ENCODE results near the gene MAP3K12. TPM values are rescaled to one million over a fixed set of nuclear protein-coding genes. Genes with fewer than 3 reads are reported as not detected.

MAP3K12 gene
- total RNA-seq, 1 donor from 2014 or later = 32.9 TPM

GRCh38 chr12:53498235-53498630, 1.0 kb downstream of the MAP3K12 start:
- no peaks in the 10 kb centered on the region for H3K36me3 Mint-ChIP-seq (ENCODE audit: low read depth)
- H3K27ac Mint-ChIP-seq (ENCODE audit: unreplicated experiment) = no peak overlapping the region
- TF ChIP-seq CTCF (conservative IDR thresholded peaks at IDR 0.05) = no peak
- peak overlapping the region; percentile 98 for H3K4me3 Mint-ChIP-seq
- H3K27me3 Mint-ChIP-seq (ENCODE audit: low read depth) = peaks cover 2% of the 10 kb centered on the region
- no peak for DNase-seq (ENCODE audit: low read depth, low spot score)
- H3K4me1 Mint-ChIP-seq = peaks cover 65% of the 10 kb centered on the region
- no peaks in the 10 kb centered on the region for H3K9me3 Mint-ChIP-seq

GRCh38 chr12:53497461-53497860, 1.8 kb downstream of the MAP3K12 start:
- H3K27ac Mint-ChIP-seq (ENCODE audit: unreplicated experiment) = peak overlapping the region; percentile 50

GRCh38 chr12:53496752-53497032, 2.6 kb downstream of the MAP3K12 start:
- H3K36me3 Mint-ChIP-seq (ENCODE audit: low read depth) = no peaks in the 10 kb centered on the region
- H3K27me3 Mint-ChIP-seq (ENCODE audit: low read depth) = peaks cover 6% of the 10 kb centered on the region
- H3K9me3 Mint-ChIP-seq = no peaks in the 10 kb centered on the region
- no peak for TF ChIP-seq CTCF (conservative IDR thresholded peaks at IDR 0.05)
- H3K27ac Mint-ChIP-seq (ENCODE audit: unreplicated experiment) = no peak overlapping the region
- peaks cover 74% of the 10 kb centered on the region for H3K4me1 Mint-ChIP-seq
- H3K4me3 Mint-ChIP-seq = peak overlapping the region; percentile 98
- no peak for DNase-seq (ENCODE audit: low read depth, low spot score)

More at GRCh38 chr12:53497461-53497860, 1.8 kb downstream of the MAP3K12 start:
- DNase-seq (ENCODE audit: low read depth, low spot score) = no peak
- Mint-ChIP-seq H3K4me1 (peaks cover 73% of the 10 kb centered on the region), H3K4me3 (peak overlapping the region; percentile 98), H3K9me3 (no peaks in the 10 kb centered on the region), H3K27me3 (ENCODE audit: low read depth) (peaks cover 2% of the 10 kb centered on the region), H3K36me3 (ENCODE audit: low read depth) (no peaks in the 10 kb centered on the region)
- TF ChIP-seq CTCF (conservative IDR thresholded peaks at IDR 0.05) = no peak

GRCh38 chr12:53495903-53496751, 3.1 kb downstream of the MAP3K12 start:
- DNase-seq (ENCODE audit: low read depth, low spot score) = no peak
- peaks cover 74% of the 10 kb centered on the region for H3K4me1 Mint-ChIP-seq
- no peaks in the 10 kb centered on the region for H3K36me3 Mint-ChIP-seq (ENCODE audit: low read depth)
- H3K27ac Mint-ChIP-seq (ENCODE audit: unreplicated experiment) = peak overlapping the region; percentile 41
- peaks cover 6% of the 10 kb centered on the region for H3K27me3 Mint-ChIP-seq (ENCODE audit: low read depth)
- TF ChIP-seq CTCF (conservative IDR thresholded peaks at IDR 0.05) = no peak
- H3K4me3 Mint-ChIP-seq = peak overlapping the region; percentile 98
- H3K9me3 Mint-ChIP-seq = no peaks in the 10 kb centered on the region

GRCh38 chr12:53493610-53494391, 5.5 kb downstream of the MAP3K12 start:
- peaks cover 64% of the 10 kb centered on the region for H3K4me1 Mint-ChIP-seq
- H3K36me3 Mint-ChIP-seq (ENCODE audit: low read depth) = no peaks in the 10 kb centered on the region
- H3K4me3 Mint-ChIP-seq = peak overlapping the region; percentile 90
- peaks cover 7% of the 10 kb centered on the region for H3K27me3 Mint-ChIP-seq (ENCODE audit: low read depth)
- H3K27ac Mint-ChIP-seq (ENCODE audit: unreplicated experiment) = peak overlapping the region; percentile 99
- DNase-seq (ENCODE audit: low read depth, low spot score) = no peak
- H3K9me3 Mint-ChIP-seq = no peaks in the 10 kb centered on the region
- TF ChIP-seq CTCF (conservative IDR thresholded peaks at IDR 0.05) = no peak
